ENCODE data around the gene MEGF10.

MEGF10 gene

DNA sequence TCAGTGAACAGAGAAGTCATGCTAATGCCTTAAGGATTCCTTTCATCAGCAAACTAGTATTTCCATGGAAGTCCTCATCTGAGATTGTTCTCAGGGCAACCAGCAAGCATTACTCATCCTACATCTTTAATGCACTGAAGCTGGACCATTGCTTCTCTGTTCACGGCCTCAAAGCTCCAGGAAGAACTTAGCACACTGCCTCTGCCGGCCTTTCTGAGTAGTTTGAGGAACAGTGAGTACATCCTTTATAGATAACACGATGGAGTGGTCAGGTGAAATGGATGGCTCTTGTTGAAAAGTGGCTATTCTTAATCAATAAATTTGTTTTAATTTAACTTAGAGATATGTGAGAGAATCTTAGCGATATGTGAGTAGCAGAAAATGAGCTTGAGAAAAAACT, 35.8 kb downstream of the MEGF10 start:
- no peak for FAIRE-seq

DNA sequence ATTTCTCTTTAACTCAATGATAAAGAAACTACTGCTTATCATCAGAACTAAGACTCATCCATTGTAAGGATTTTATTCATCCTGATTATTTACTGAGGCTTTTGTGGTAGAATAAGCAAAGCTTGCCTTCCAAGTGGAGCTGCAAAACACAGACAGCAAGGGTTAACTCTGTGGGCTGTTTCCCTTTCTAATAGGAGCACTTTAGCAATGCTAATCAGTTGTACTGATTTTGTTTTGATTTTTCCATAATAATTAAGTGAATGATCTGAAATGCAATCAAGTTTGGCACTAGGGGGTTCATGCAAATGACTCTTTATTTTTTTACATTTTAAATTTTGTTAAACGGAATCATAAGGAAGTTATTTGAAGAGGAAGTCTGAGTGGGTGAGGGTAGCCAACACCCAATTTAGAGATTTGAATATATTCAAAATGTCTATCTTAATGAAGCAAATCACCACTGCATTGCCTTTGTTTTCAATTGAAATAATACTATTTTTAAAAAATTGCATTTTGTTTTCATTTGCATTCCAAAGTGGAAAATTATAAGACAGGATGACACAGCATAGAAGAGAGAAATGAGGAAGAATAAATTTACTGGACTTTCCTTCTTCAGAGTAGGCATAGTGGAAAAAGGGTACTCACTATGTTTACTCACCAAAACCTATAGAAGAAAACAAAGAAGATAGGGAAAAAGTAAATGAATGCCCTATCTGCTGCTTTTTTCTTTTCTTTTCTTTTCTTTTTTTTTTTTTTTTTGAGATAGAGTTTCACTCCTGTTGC, 36.6 kb downstream of the MEGF10 start:
- DNase-seq (ENCODE audit: low spot score) (no peak), FAIRE-seq (no peak)

More for the DNA sequence above, 35.8 kb downstream of the MEGF10 start:
- DNase-seq (ENCODE audit: low spot score): no peak

DNA sequence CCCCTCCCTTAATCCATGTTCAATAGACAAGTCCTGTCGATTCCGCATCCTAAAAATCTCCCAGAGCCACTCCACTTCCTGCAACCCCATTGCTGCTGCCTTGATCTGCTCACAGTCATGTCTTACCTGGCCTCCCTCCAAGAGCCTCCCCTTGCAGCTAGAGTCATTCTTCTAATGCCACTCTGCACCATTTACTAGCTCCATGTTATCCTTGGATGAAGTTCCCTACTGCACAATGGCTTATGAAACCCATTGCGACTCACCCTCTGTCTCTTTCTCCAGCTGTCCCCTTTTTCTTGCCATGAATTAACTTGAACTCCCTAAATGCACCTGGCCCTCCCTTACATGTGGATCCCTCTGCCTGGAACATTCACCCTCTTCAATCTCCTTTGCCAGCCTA, 39.5 kb downstream of the MEGF10 start:
- DNase-seq (ENCODE audit: low spot score) (no peak), FAIRE-seq (no peak)

DNA sequence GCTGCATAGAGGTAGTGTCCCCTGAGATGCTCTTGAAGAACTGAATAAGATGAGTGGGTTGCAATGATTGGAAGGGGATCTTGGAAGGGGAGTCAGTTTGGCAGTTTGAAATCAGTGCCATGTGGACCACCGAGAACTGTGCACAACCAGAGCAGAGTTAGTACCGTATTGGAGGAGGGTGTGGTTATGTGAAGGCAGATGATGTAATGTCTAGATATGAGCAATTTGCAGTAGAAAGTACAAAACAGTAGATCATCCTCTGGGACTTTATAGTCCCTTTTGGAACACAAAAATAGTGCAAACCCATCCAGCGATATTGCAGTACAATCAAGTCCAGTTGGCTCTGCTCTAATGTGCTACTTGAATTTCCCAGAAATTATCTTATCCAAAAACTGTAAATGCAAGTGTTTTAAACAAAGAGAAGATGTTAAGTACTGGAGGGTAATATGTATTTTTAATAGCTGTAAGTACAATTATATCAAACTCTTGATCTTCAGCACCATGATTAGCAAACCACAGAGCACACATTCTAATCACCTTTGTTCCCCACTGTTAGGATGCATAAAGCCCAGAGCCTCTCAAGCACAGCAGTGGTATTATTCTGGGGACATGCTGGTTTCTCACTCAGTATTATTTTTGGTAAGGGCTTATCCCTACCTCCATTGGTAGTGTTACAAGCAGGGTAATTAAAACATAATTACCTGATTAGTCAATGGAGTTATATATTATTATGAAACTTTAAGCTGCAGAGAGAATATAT, 41.5 kb downstream of the MEGF10 start:
- FAIRE-seq (no peak), DNase-seq (ENCODE audit: low spot score) (no peak)

DNA sequence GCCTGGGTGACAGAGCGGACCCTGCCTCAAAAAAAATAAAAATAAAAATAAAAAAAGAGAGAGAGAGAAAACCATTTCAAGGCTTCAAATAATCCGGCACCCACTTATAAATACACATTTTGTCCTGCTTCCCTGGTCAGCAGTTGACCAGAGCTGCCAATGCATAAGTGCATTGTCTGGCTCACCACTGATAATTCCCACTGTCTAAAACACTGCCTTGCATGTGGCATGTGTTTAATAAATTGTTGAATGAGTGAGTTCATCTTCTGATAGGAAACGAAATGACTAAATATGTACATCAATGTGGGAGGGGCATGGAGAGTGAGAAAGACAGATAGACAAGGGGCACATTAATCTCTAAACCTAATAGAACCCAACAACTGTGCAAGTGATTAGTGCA, 42.9 kb downstream of the MEGF10 start:
- FAIRE-seq: no peak
- DNase-seq (ENCODE audit: low spot score): no peak

DNA sequence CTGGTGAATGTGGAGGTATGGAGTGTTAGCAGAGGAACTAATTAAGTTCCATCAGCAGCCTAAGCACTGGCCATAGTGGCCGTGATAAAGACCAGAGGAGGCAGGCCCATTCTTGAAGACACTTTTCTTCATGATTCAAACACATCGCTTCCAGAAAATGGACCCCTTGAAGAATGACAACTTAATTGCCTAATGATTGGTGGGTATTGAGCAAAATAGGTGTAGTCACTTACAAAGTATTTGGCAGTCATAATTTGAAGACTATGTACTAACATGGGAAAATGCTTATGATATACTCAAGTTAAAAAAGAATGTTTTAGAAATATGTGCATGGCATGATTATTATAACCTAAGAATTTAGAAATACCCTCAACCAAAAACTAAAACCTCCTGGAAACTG, 44.8 kb downstream of the MEGF10 start:
- DNase-seq (ENCODE audit: low spot score) (no peak), FAIRE-seq (no peak)

DNA sequence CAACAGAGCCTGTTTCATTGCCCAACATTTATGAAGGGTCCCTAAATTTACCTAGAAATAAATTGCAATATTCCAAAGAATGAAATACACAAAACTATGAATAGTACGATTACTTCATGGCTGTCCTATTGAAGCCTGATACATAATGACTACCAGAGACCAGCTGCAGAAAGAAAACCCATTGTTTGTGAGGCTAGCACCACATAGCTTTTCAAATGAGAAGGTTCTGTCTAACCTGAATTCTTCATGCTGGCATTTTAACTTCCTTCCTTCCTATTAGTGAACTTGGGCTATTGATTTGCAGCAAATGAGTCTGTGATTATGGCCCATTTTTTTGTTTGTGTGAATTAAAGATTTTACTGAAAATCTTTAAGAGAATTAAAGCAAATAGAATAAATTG, 47.3 kb downstream of the MEGF10 start:
- FAIRE-seq (no peak), DNase-seq (ENCODE audit: low spot score) (no peak)

DNA sequence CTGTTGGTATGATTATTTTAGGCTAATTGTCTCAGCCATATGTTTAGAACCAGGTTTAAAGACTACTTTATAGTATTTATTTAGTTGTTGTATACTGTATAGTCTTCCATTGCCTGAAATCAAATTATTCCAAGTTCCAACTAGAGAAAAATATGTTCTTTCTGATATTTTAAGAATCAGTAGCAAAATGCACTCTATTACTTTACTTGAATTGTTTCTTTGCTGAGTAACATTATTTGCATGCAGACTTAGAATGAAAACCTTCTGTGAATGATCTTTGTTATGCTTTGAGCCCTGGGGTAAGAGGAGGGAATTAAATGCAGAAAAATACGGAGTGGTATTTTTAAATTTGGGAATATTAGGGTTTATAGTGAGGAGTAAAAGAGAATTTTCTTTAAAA, 47.9 kb downstream of the MEGF10 start:
- FAIRE-seq (no peak), DNase-seq (ENCODE audit: low spot score) (no peak)

DNA sequence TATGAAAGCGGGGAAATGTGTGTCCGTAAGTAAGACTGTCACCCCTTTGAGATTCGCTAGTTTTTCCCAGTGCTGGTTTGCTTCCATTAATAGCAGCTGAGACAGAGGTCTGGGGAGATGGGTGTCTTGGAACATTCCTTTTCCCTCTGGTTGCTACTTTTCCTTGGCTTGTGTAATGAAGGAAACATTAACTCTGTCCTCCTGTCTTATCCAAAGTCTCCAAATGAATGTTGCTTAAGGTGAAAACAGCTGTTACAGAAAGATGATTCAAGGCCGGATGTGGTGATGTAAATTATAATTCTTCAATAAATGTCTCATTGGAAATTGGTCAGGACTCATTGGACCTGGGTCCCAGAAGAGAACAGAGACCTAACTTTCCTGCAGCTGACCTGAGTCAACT, 50.0 kb downstream of the MEGF10 start:
- no peak for DNase-seq (ENCODE audit: low spot score)
- no peak for FAIRE-seq

DNA sequence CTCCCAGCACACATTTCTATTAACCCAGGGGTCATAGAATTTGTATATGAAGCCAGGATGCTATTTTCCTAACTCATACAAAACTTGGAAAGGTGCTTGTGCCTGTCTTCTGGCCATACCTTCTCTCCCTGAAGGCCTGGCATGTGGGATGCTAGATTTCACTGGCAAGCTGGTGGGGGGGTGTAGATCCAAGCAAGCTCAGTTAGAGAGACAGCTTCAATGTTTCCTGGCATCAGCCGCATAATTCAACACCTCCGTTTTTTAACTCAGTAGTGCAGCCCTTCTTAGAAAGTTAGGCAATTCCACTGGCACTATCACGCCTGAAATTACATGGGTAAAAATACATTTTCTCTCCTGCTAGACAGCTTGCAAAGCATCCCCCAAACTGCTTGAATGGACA, 51.8 kb downstream of the MEGF10 start:
- FAIRE-seq (no peak), DNase-seq (ENCODE audit: low spot score) (no peak)

DNA sequence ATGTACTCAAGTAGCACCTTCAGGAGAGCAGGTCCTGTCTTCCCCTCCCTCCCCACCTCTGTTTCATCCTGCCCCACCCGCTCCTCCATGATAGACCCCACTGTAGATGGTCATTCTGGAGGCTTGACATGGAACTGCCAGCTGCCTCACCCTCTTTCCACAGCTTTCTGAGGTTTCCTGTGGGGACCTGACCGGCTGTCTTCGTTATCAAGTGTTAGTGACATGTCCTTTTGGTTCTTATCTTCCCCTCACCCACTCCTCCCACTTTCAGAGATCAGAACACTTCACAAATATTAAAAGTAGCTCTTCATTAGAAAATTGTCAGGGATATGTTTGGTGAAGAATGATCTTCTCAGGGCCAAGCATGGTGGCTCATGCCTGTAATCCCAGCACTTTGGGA, 52.7 kb downstream of the MEGF10 start:
- FAIRE-seq (no peak), DNase-seq (ENCODE audit: low spot score) (no peak)

DNA sequence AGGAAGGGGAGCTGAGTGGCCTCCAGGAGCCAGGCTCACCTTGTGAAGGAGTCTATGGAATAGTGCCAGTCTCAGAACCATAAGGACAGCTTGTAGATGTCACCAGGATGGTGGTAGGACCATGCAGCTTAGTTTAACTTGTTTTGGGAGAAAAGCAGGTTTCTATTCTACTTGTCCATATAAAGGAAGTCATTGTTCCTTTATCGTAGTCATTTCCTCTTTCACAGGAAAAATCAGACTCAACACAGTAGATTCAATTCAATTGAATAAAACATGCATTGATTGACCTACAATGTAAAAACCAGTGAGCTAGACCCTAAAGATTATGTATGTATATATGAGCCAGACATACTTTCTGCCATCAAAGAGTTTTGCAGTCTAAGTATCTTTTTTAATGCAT, 53.3 kb downstream of the MEGF10 start:
- DNase-seq (ENCODE audit: low spot score) (no peak), FAIRE-seq (no peak)

DNA sequence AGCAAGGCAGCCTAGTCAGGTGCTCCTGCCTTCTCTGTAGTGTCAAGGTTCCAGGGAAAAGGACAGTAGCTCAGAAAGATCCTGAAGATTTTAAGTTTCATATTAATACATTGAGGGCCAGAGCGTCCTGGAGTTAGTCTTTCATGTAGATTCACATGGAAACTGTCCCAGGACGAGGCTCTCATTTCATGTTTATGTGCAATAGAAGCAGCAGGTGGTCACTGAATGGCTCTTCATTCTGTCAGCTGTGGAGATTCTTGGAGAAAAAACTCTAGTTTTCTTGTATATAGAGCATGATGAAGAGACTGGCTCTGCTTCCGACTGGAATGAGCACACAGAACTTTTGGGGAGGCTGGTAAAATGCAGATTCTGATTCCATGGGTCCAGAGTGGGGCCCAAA, 54.3 kb downstream of the MEGF10 start:
- no peak for DNase-seq (ENCODE audit: low spot score)
- FAIRE-seq: no peak

DNA sequence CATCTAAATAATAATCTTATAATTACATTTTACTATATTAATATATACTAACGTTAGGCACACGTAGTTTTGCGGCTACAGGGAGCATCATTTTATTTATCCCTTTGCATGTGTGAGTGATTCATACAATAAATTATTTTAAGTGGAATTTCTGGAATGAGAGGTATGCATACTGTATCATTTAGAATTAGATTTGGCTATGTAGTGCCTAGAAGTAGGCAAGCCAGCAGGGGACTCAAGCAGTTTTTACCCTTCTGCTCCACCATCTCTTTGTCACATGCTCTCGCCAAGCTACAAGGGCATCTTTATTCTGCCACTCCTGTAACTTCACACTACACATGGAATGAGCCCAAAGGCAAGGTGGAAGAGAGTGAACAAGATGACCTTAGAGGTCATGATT, 60.8 kb downstream of the MEGF10 start:
- peak; percentile 57 for DNase-seq (ENCODE audit: low spot score)

DNA sequence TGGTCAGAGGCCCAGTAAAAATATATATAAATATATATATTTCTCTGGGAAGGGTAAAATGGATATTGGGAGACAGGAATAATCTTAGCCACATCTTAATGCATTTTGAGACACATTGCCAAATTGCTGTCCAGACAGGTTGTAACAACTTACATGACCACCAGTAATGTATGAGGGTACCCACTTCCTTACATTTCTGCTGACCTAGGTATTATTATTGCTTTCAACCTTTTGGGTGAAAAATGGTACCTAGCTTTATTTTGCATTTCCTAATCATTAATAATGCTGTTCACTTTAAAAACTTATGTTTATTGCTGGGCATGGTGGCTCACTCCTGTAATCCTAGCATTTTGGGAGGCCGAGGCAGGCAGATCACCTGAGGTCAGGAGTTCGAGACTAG, 61.5 kb downstream of the MEGF10 start:
- no peak for DNase-seq (ENCODE audit: low spot score)
- no peak for FAIRE-seq

More for the DNA sequence above, 60.8 kb downstream of the MEGF10 start:
- FAIRE-seq: peak; percentile 88

DNA sequence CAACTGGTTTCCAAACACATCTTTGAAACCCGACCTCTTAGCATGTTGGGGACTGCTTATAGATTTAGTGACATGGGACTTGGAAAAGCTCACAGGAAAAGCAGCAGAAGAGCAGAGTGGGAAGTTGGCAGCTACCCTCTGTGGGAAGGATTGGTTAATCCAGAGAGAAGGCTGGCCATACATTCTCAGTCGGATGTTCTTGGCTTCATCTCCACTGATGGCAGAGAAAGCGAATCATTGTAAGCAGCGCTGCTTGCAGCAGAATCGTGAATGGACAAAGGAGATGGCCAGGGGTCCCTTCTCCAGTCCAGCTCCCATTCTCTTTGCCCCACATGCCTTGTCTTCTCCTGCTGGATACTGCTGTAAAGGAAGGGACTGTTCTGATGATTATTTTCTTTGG, 62.7 kb downstream of the MEGF10 start:
- FAIRE-seq (no peak), DNase-seq (ENCODE audit: low spot score) (no peak)

DNA sequence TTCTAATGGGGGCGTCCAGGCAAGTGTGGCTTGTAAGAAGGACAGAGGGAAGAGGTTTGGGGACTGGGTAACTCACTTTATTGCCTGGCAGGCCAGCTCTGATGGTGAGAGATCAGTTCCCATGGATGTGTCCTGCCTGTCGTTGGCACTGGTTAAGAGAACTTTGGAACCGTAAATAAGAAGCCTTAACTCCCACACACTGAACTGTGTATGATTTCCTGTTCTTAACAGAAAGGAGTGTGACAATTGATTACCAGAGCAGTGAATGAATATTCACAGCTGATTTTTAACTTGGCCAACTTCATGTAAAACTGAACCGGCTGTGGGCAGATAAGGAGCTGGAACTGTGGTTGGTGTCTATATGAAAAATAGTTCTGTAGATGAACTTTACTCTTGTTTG, 63.2 kb downstream of the MEGF10 start:
- no peak for FAIRE-seq
- no peak for DNase-seq (ENCODE audit: low spot score)

DNA sequence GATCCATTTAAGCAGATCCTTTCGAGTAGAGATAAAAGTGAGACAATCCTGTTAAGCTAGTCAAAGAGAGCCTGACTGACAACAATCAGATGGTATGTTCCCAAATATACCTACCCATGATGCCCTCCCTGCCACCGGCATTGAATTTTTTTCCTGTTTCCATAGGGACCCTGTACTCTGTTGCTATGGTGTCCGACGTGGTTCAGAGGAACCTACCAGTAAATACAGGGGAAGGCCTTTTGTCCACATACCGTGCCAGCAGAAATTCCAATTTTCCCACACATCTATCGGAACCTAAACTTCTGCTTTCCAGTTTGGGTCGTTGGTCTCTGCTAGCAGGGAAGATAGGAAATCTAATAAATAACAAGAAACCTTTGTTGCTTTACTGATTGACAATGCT, 64.7 kb downstream of the MEGF10 start:
- FAIRE-seq (no peak), DNase-seq (ENCODE audit: low spot score) (no peak)

DNA sequence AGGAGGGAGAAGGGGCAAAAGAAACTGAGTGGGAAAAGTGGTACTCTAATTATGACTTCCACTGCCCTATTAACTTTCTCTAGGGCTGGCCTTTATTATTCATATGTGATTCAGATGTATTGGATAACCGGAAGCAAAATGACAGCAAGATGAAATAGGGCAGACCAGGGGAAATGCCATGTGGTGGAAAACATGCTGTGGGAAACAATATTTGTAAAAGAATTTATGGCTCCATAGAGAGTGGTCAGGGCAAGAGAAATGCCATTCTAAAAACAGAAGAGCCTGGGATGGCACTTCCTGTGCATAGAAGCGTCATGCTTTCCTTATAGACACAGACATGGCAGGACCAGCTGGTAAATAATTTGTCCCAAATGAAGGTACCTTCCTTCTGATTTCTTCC, 67.7 kb downstream of the MEGF10 start:
- FAIRE-seq: no peak
- peak; percentile 21 for DNase-seq (ENCODE audit: low spot score)

DNA sequence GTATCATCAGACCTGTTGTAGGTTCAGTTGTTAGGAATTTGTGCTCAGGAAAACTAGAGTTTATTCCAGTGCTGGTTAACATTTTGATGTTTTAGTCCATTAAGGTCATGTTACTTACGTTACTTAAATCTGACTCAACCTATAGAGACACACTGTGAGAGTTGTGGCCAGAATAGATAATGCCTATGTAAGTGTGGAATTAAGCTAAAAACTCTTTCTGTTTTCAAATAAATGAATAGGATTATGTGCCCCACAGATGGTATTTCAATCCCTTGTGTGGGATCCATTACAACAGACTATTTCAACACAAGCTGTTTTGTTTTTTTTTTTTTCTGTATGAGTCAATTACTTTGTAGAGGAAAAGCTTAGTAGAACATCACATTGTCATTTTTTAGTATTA, 68.1 kb downstream of the MEGF10 start:
- no peak for DNase-seq (ENCODE audit: low spot score)
- no peak for FAIRE-seq

DNA sequence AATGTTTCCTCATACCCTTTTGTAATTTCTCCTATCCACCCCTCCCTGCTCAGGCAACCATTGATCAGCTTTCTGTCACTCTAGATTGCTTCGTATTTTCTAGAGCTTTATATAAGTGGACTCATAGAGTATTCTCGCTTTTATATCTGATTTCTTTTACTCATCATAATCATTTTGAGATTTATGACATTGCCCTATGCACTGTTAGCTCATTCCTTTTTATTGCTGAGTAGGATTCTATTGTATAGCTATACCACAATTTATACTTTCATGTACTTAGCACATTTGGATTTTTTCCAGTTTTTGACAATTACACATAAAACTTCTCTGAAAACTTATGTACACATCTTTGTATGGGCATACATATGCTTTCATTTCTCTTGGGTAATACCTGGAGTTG, 68.9 kb downstream of the MEGF10 start:
- DNase-seq (ENCODE audit: low spot score) (no peak), FAIRE-seq (no peak)

DNA sequence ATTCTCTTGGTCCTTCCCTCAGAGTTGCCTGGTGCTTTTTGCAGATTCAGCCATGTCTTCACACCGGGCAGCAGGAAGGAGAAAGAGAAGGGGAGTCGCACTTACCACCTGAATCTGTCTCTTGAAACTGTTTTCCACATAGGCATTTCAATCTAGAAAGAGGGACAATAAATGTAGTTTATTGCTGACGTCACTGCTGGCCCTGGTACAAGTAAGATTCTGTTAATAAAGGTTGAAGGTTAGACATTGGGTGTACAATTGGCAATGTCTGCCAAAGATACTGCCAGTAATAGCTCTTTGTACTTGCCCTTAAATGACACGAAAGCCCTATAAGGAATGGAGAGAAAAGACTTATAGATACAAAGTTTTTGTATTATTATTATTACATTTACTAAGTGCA, 72.8 kb downstream of the MEGF10 start:
- DNase-seq (ENCODE audit: low spot score) (no peak), FAIRE-seq (no peak)

DNA sequence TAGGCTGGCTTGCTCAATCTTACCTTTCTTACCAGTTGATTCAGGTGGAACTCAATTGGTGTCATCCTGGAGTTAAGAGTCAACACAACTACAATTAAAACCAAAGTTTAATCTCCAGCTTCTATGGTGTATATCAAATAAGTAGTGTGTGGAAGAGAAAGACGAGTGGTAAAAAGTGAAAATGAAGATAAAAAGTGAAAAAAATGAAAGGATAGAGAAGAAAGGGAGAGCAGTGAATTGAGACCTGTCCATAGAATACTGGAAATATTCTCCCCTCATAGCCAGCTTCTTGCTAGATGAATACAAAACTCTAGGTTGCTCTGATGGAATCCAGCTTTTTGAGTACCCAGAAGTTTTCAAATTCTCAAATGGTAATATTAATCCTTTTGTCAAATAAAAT, 76.4 kb downstream of the MEGF10 start:
- FAIRE-seq (no peak), DNase-seq (ENCODE audit: low spot score) (no peak)
